Loucy (cell line): Measurements from ENCODE around the gene LYVE1.

Experiments used
- EZH2phosphoT487 ChIP-seq: fragments of 200-600 bp; IDR thresholded peaks from 2 replicates; pipeline ENCODE4 v1.6.1; 2018; ENCODE audit warnings: antibody characterized with exemption, mild to moderate bottlenecking, moderate library complexity, borderline replicate concordance
- TF ChIP-seq, protein P1 (sequence below): fragments of 200-600 bp; sonication (generic); conservative IDR thresholded peaks from 2 replicates; pipeline ENCODE4 v1.5.1; 2014; ENCODE audit warnings: mild to moderate bottlenecking, antibody characterized with exemption, low read length

DNA sequence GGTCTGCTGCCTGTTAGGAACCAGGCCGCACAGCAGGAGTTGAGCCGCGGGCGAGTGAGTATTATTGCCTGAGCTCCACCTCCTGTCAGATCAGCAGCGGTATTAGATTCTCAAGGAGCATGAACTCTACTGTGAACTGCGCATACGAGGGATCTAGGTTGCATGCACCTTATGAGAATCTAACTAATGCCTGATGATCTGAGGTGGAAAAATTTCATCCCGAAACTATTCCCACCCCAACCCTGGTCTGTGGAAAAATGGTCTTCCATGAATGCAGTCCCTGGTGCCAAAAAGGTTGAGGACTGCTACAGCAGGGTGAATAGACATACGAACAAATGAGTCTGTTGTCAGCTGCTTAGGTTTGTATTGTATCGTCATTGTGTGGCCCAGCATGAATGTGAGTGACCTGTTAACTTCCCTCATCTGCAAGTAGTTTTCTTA, 57.3 kb downstream of the LYVE1 start:
- TF ChIP-seq, protein P1, sequence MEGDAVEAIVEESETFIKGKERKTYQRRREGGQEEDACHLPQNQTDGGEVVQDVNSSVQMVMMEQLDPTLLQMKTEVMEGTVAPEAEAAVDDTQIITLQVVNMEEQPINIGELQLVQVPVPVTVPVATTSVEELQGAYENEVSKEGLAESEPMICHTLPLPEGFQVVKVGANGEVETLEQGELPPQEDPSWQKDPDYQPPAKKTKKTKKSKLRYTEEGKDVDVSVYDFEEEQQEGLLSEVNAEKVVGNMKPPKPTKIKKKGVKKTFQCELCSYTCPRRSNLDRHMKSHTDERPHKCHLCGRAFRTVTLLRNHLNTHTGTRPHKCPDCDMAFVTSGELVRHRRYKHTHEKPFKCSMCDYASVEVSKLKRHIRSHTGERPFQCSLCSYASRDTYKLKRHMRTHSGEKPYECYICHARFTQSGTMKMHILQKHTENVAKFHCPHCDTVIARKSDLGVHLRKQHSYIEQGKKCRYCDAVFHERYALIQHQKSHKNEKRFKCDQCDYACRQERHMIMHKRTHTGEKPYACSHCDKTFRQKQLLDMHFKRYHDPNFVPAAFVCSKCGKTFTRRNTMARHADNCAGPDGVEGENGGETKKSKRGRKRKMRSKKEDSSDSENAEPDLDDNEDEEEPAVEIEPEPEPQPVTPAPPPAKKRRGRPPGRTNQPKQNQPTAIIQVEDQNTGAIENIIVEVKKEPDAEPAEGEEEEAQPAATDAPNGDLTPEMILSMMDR: no peak
- TF ChIP-seq EZH2phosphoT487: no peak
